A673 (cell line): ENCODE data around the gene MAN1C1.

Experiments
- EZH2 ChIP-seq: fragments of 200-600 bp; sonication (generic); IDR thresholded peaks from 2 replicates; pipeline ENCODE4 v1.6.1; 2017; ENCODE audit warnings: borderline replicate concordance, low read depth, mild to moderate bottlenecking, mixed read lengths, antibody characterized with exemption, low read length; ENCODE audit not compliant: poor library complexity, severe bottlenecking
- TF ChIP-seq, protein P1 (sequence below): fragments of 300-800, 200-600 bp; sonication (generic); conservative IDR thresholded peaks from 2 replicates; pipeline ENCODE4 v1.5.1; 2017; ENCODE audit warnings: low read depth, mild to moderate bottlenecking, antibody characterized with exemption, low read length, moderate library complexity, mixed read lengths

DNA sequence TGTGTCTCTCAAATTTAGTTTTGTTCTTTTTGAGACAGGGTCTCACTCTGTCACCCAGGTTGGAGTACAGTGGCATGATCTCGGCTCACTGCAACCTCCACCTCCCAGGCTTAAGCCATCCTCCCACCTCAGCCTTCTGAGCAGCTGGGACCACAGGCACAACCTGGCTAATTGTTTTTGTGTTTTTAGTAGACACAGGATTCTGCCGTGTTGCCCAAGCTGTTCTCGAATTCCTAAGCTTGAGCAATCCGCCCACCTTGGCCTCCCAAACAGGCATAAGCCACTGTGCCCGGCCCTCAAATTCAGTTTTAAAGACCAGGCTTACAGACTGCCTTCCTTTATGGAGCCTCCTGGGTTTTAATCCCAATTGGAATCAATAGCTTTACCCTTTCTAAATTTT is 99.7 kb downstream of the MAN1C1 start:
- TF ChIP-seq, protein P1, sequence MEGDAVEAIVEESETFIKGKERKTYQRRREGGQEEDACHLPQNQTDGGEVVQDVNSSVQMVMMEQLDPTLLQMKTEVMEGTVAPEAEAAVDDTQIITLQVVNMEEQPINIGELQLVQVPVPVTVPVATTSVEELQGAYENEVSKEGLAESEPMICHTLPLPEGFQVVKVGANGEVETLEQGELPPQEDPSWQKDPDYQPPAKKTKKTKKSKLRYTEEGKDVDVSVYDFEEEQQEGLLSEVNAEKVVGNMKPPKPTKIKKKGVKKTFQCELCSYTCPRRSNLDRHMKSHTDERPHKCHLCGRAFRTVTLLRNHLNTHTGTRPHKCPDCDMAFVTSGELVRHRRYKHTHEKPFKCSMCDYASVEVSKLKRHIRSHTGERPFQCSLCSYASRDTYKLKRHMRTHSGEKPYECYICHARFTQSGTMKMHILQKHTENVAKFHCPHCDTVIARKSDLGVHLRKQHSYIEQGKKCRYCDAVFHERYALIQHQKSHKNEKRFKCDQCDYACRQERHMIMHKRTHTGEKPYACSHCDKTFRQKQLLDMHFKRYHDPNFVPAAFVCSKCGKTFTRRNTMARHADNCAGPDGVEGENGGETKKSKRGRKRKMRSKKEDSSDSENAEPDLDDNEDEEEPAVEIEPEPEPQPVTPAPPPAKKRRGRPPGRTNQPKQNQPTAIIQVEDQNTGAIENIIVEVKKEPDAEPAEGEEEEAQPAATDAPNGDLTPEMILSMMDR: no peak
- no peak for TF ChIP-seq EZH2
